GM23248 (cell line): ENCODE results near the gene DNAAF8. TPM values are rescaled to one million over a fixed set of nuclear protein-coding genes. Genes with fewer than 3 reads are reported as not detected.

Experiments
- DNase-seq: peaks from one replicate; pipeline ENCODE4 v3.0.0-alpha.2; 2015
- H2AFZ ChIP-seq: fragments of 200-600 bp; sonication (generic); 2 replicates; pipeline ENCODE4 v1.6.1; 2016; ENCODE audit warnings: antibody characterized with exemption
- H3F3A ChIP-seq: fragments of 200-600 bp; sonication (generic); 2 replicates; pipeline ENCODE4 v1.6.1; 2016; ENCODE audit warnings: mild to moderate bottlenecking, antibody characterized with exemption, mixed run types; ENCODE audit not compliant: insufficient read depth
- H3K27ac ChIP-seq: fragments of 200-600 bp; sonication (generic); 2 replicates; pipeline ENCODE4 v1.5.1; 2016; ENCODE audit warnings: mild to moderate bottlenecking
- H3K27me3 ChIP-seq: fragments of 200-600 bp; sonication (generic); replicated peaks from 2 replicates; pipeline ENCODE4 v1.6.1; 2016; ENCODE audit warnings: mild to moderate bottlenecking; ENCODE audit not compliant: insufficient read depth
- H3K36me3 ChIP-seq: fragments of 200-600 bp; sonication (generic); 2 replicates; pipeline ENCODE4 v1.6.1; 2016; ENCODE audit warnings: low read depth, mild to moderate bottlenecking
- H3K4me1 ChIP-seq: fragments of 200-600 bp; sonication (generic); 2 replicates; pipeline ENCODE4 v1.6.1; 2016; ENCODE audit warnings: mild to moderate bottlenecking; ENCODE audit not compliant: insufficient read depth
- H3K4me2 ChIP-seq: fragments of 200-600 bp; sonication (generic); one replicate; pipeline ENCODE4 v1.6.1; 2016; ENCODE audit warnings: mild to moderate bottlenecking; ENCODE audit not compliant: unreplicated experiment
- H3K4me3 ChIP-seq: fragments of 200-600 bp; sonication (generic); 2 replicates; pipeline ENCODE4 v1.5.1; 2016; ENCODE audit warnings: mild to moderate bottlenecking
- H3K79me2 ChIP-seq: fragments of 200-600 bp; sonication (generic); 2 replicates; pipeline ENCODE4 v1.6.1; 2016; ENCODE audit warnings: mild to moderate bottlenecking; ENCODE audit not compliant: insufficient read depth
- H3K9ac ChIP-seq: fragments of 200-600 bp; sonication (generic); 2 replicates; pipeline ENCODE4 v1.6.1; 2016; ENCODE audit warnings: mild to moderate bottlenecking
- H3K9me2 ChIP-seq: fragments of 200-600 bp; sonication (generic); 2 replicates; pipeline ENCODE4 v1.6.1; 2016; ENCODE audit warnings: mixed run types, mild to moderate bottlenecking, moderate library complexity; ENCODE audit not compliant: insufficient read depth
- H3K9me3 ChIP-seq: fragments of 200-600 bp; sonication (generic); one replicate; pipeline ENCODE4 v1.6.1; 2017; ENCODE audit warnings: low read depth
- H4K20me1 ChIP-seq: fragments of 200-600 bp; sonication (generic); 2 replicates; pipeline ENCODE4 v1.6.0; 2016; ENCODE audit not compliant: insufficient read depth
- EZH2 ChIP-seq: fragments of 200-600 bp; sonication (generic); IDR thresholded peaks from 2 replicates; pipeline ENCODE4 v1.6.1; 2018; ENCODE audit warnings: antibody characterized with exemption, mild to moderate bottlenecking; ENCODE audit not compliant: insufficient read depth, poor library complexity, severe bottlenecking
- EZH2phosphoT487 ChIP-seq: fragments of 200-600 bp; sonication (generic); IDR thresholded peaks from 2 replicates; pipeline ENCODE4 v1.6.1; 2018; ENCODE audit warnings: antibody characterized with exemption, moderate library complexity, mild to moderate bottlenecking, low read depth; ENCODE audit not compliant: insufficient read depth
- WGBS, 2 experiments: methylation state at CpG; one replicate each; pipeline ENCODE4 v1.1.6; 2015 to 2017; ENCODE audit warnings: low lambda C conversion rate in 2 of 2, low coverage in 1 of 2; ENCODE audit errors: missing lambda C conversion rate in 2 of 2; 5-methylcytosine and 5-hydroxymethylcytosine counted together
- in situ Hi-C: fragments of 300-500 bp; cut with MboI; formaldehyde crosslinking; loops from 2 replicates; pipeline ENCODE4 v1.15.0; 2020
- polyA plus RNA-seq: library from polyadenylated mRNA; unstranded; fragments of >200 nt; fragmentation: Nextera tagmentation; extraction: Ambion mirVana; gene quantifications from 2 replicates; pipeline ENCODE4 v1.2.1, GENCODE V29; 2016
- total RNA-seq: library from RNA; depleted of rRNA; stranded (reverse); fragments of >200 nt; shearing (Covaris generic); gene quantifications from 2 replicates; pipeline ENCODE4 v1.2.3, GENCODE V29; 2014

Gene DNAAF8
- total and polyA plus RNA-seq, 2 experiments from 2014 or later, result 0.86 to 1.7 TPM

DNA sequence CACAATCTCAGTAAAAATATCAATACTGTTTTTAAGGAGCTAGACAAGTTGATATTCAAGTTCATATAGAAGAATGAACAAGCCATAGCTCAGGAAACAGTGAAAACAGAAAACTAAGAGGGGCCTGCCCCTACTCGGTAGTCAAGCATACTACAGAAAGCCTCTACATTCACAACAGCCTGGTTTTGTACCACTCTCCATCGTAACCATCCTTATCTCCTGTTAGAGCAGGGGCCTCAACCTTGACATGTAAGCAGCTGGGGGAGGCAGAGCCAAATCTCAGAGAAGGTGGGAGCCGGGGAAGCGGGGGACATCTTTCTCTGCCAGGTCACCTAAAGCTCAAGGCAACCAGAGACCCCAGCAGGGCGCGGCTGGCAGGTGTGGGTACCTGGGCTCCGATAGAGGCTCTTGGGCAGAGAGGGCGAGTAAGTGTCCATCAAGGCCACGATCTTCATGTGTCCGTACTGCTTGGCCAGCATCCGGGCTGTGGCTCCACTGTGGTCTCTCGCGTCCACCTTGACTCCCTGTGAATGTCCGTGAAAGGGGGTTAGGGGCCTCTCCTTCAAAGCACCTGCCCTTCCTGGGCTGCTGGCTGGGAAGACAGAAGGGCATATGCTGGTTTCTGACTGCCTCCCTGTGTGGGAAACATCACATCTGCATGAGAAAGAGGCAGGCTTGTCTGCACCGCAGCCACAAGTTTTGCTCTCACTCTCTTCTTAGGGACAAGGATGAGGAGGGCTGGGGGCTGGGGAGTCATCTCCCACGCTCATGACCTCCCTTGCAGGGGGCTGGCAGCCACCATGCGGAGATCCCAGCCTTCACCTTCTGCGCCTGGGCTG is 20.5 kb upstream of the DNAAF8 start:
- no peaks in the 10 kb centered on the region for H3K27me3 ChIP-seq
- H3K9ac ChIP-seq, result no peak overlapping the region
- no peak overlapping the region for H2AFZ ChIP-seq
- H3K9me3 ChIP-seq, result no peaks in the 10 kb centered on the region
- H3K4me2 ChIP-seq, result no peak overlapping the region
- TF ChIP-seq EZH2phosphoT487 (no peak), EZH2 (no peak)
- no peaks in the 10 kb centered on the region for H3K4me1 ChIP-seq
- no peaks in the 10 kb centered on the region; the same call in 1 of the 2 replicates for H3K36me3 ChIP-seq
- DNase-seq, result no peak
- H4K20me1 ChIP-seq, result no peaks in the 10 kb centered on the region
- WGBS, 2 experiments, result 85% methylated on average over 18 of the region's 18 CpGs
- in situ Hi-C loops, result no loop called here
- no peak overlapping the region for H3K4me3 ChIP-seq
- H3K27ac ChIP-seq, result no peak overlapping the region
- H3K79me2 ChIP-seq, result no peaks in the 10 kb centered on the region
- H3F3A ChIP-seq, result no peaks in the 10 kb centered on the region
- H3K9me2 ChIP-seq, result no peaks in the 10 kb centered on the region

DNA sequence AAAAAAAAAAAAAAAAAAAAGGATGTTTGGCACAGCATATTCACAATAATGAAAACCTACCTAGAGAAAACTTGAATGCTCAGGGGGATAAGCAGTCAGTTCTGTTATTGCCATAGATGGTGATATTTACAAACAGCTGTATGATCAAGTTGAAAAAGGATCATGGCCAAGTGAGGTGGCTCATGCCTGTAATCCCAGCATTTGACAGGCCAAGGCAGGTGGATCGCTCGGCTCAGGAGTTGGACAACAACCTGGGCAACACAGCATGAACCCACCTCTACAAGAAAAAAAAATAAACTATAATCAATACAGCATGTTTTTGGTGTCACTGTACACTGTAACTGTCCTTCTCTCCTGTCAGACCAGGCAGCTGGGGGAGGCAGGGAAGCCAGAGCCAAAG is 19.3 kb upstream of the DNAAF8 start:
- no peak overlapping the region for H3K4me3 ChIP-seq
- DNase-seq, result no peak
- H3K27me3 ChIP-seq, result no peaks in the 10 kb centered on the region
- TF ChIP-seq EZH2phosphoT487, result no peak
- TF ChIP-seq EZH2, result no peak
- no peak overlapping the region for H3K9ac ChIP-seq
- WGBS, 2 experiments, result 80 to 97% methylated on average over 2 of the region's 2 CpGs
- no peaks in the 10 kb centered on the region for H3K79me2 ChIP-seq
- no peak overlapping the region for H3K4me2 ChIP-seq
- no peaks in the 10 kb centered on the region for H3K9me2 ChIP-seq
- no peaks in the 10 kb centered on the region; the same call in 1 of the 2 replicates for H3K36me3 ChIP-seq
- in situ Hi-C loops, result no loop called here
- H3F3A ChIP-seq, result no peaks in the 10 kb centered on the region
- H3K9me3 ChIP-seq, result no peaks in the 10 kb centered on the region
- no peak overlapping the region for H3K27ac ChIP-seq
- no peak overlapping the region for H2AFZ ChIP-seq
- no peaks in the 10 kb centered on the region for H4K20me1 ChIP-seq
- no peaks in the 10 kb centered on the region for H3K4me1 ChIP-seq

DNA sequence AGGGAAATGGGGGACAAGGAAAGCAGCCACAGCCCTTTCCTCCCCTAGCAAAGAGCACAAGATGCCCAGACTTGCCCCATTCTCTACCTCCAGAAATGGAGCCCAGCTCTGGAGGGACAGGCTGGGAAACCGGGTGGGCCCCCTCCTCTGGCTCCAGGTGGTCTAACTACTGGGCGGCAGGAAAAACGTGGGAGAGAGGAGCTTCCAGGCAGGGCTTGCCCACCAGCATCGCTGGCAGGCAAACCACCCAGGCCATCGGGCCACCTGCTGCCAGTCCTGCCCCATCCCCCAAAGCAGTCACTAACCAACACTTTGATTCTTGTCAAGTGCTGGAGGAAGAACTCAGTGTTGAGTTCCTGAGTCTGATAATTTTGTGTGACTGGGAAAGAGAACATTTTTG is 15.9 kb upstream of the DNAAF8 start:
- no peak overlapping the region for H3K27ac ChIP-seq
- H3K27me3 ChIP-seq, result no peaks in the 10 kb centered on the region
- no peaks in the 10 kb centered on the region for H3K79me2 ChIP-seq
- no peak overlapping the region for H3K9ac ChIP-seq
- no peaks in the 10 kb centered on the region for H3F3A ChIP-seq
- TF ChIP-seq EZH2 (no peak), EZH2phosphoT487 (no peak)
- in situ Hi-C loops, result no loop called here
- 72 to 79% methylated on average over 5 of the region's 5 CpGs for WGBS, 2 experiments
- no peak overlapping the region for H3K4me3 ChIP-seq
- no peak for DNase-seq
- H3K4me2 ChIP-seq, result no peak overlapping the region
- no peaks in the 10 kb centered on the region for H4K20me1 ChIP-seq
- H2AFZ ChIP-seq, result no peak overlapping the region
- H3K9me3 ChIP-seq, result no peaks in the 10 kb centered on the region
- no peaks in the 10 kb centered on the region for H3K9me2 ChIP-seq
- no peaks in the 10 kb centered on the region for H3K4me1 ChIP-seq
- H3K36me3 ChIP-seq, result no peaks in the 10 kb centered on the region

DNA sequence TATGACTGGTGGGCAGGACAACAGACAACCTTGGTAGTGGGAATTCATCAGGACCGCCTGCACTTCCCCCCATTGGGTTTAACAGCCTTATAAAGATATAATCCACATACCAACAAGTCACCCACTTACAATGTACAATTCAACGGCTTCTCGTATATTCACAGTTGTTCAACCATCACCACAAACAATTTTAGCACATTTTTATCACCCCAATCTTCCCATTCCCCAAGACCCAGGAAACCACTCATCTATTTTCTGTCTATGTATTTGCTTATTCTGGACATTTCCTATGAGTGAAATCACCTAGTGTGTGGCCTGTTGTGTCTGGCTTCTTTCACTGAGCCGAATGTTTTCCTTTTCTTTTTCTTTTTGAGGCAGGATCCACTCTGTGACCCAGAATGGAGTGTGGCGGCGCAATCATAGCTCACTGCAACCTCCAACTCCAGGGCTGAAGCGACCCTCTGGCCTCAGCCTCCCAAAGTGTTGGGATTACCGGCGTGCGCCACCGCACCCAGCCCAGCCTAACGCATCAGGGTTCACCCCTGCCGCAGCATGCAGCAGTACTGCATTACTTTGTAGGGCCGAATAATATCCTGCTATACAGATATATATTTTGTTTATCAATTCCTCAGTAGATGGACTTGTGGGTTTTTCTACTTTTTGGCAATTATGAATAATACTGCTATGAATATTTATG is 11.1 kb upstream of the DNAAF8 start:
- TF ChIP-seq EZH2phosphoT487 (no peak), EZH2 (no peak)
- in situ Hi-C loops, result no loop called here
- Histone ChIP-seq H3K9me2 (no peaks in the 10 kb centered on the region), H3K4me2 (no peak overlapping the region), H3F3A (no peaks in the 10 kb centered on the region), H4K20me1 (no peaks in the 10 kb centered on the region), H2AFZ (no peak overlapping the region), H3K79me2 (no peaks in the 10 kb centered on the region; the same call in 1 of the 2 replicates), H3K36me3 (peaks cover 11% of the 10 kb centered on the region; the same call in 1 of the 2 replicates), H3K27me3 (no peaks in the 10 kb centered on the region), H3K9me3 (no peaks in the 10 kb centered on the region), H3K9ac (no peak overlapping the region), H3K4me1 (no peaks in the 10 kb centered on the region), H3K4me3 (no peak overlapping the region), H3K27ac (no peak overlapping the region)
- DNase-seq, result no peak
- 94 to 98% methylated on average over 14 of the region's 14 CpGs for WGBS, 2 experiments
